Breast epithelium (tissue), 3 donors: Measurements from ENCODE around the gene ZKSCAN8.

Source experiments
- POLR2A ChIP-seq: fragments of 450-650 bp; IDR thresholded peaks from one replicate; pipeline ENCODE4 v1.6.1; 2016; ENCODE audit warnings: antibody characterized with exemption, mild to moderate bottlenecking, moderate library complexity
- TF ChIP-seq, protein P1 (sequence below), 3 donors: fragments of 450-650 bp; IDR thresholded peaks; one replicate each; pipeline ENCODE4 v1.5.1; 2016 to 2017; ENCODE audit warnings: antibody characterized with exemption in 3 of 3, mild to moderate bottlenecking in 3 of 3, moderate library complexity in 3 of 3

DNA sequence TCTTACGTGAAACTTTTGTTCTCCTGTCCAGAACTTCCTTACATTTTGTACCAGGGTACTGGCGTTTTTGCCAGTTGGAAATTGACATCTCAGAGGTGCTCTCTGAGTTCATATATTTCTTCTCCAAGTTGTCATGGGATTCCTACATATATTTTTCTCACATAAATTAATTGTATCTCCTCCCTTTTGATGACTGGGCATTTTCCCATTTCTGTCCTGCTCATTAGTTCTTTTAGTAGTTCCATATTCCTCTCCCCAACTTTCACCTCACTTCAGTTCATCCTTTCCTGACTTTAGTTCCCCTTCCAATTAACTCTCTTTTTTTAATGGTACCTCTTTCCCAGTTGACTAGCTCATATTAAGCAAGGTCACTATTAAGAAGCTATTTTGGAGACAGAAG is 10.8 kb downstream of the ZKSCAN8 start:
- no peak for TF ChIP-seq POLR2A
- TF ChIP-seq, protein P1, sequence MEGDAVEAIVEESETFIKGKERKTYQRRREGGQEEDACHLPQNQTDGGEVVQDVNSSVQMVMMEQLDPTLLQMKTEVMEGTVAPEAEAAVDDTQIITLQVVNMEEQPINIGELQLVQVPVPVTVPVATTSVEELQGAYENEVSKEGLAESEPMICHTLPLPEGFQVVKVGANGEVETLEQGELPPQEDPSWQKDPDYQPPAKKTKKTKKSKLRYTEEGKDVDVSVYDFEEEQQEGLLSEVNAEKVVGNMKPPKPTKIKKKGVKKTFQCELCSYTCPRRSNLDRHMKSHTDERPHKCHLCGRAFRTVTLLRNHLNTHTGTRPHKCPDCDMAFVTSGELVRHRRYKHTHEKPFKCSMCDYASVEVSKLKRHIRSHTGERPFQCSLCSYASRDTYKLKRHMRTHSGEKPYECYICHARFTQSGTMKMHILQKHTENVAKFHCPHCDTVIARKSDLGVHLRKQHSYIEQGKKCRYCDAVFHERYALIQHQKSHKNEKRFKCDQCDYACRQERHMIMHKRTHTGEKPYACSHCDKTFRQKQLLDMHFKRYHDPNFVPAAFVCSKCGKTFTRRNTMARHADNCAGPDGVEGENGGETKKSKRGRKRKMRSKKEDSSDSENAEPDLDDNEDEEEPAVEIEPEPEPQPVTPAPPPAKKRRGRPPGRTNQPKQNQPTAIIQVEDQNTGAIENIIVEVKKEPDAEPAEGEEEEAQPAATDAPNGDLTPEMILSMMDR (IDR thresholded peaks at IDR 0.05), result no peak
